Measurements from ENCODE around the gene DTX4.

The DTX4 gene

GRCh38 chr11:59221441-59221840 lies 49.5 kb downstream of the DTX4 start:
- DNase-seq (ENCODE audit: low read depth): no peak

- DNase-seq (ENCODE audit: low read depth): no peak
Observed at GRCh38 chr11:59222464-59223060, 50.6 kb downstream of the DTX4 start.

GRCh38 chr11:59223177-59223576 lies 51.2 kb downstream of the DTX4 start:
- no peak for DNase-seq (ENCODE audit: low read depth)

GRCh38 chr11:59223611-59224010 lies 51.7 kb downstream of the DTX4 start:
- DNase-seq (ENCODE audit: low read depth): no peak

- DNase-seq (ENCODE audit: low read depth): no peak
Observed at GRCh38 chr11:59224351-59224928, 52.5 kb downstream of the DTX4 start.

- DNase-seq (ENCODE audit: low read depth): no peak
Observed at GRCh38 chr11:59225017-59225416, 53.1 kb downstream of the DTX4 start.

- no peak for DNase-seq (ENCODE audit: low read depth)
Observed at GRCh38 chr11:59226396-59226795, 54.5 kb downstream of the DTX4 start.

- no peak for DNase-seq (ENCODE audit: low read depth)
Observed at GRCh38 chr11:59240322-59240721, 68.4 kb downstream of the DTX4 start.

GRCh38 chr11:59243633-59244032 lies 71.7 kb downstream of the DTX4 start:
- DNase-seq (ENCODE audit: low read depth): no peak

GRCh38 chr11:59247531-59248227 lies 75.7 kb downstream of the DTX4 start:
- no peak for DNase-seq (ENCODE audit: low read depth)

GRCh38 chr11:59249535-59249934 lies 77.6 kb downstream of the DTX4 start:
- no peak for DNase-seq (ENCODE audit: low read depth)

GRCh38 chr11:59253001-59253400 lies 81.1 kb downstream of the DTX4 start:
- DNase-seq (ENCODE audit: low read depth): no peak

- no peak for DNase-seq (ENCODE audit: low read depth)
Observed at GRCh38 chr11:59254286-59254685, 82.4 kb downstream of the DTX4 start.

- no peak for DNase-seq (ENCODE audit: low read depth)
Observed at GRCh38 chr11:59255281-59255680, 83.3 kb downstream of the DTX4 start.
